Measurements from ENCODE around the gene ATP11A.

The ATP11A gene

GRCh38 chr13:112916296-112916695, 226.5 kb downstream of the ATP11A start:
- no peak for DNase-seq

- no peak for DNase-seq
Observed at GRCh38 chr13:112917056-112917664, 227.3 kb downstream of the ATP11A start.

- DNase-seq, result no peak
Observed at GRCh38 chr13:112917737-112918136, 227.9 kb downstream of the ATP11A start.

GRCh38 chr13:112918266-112918665, 228.4 kb downstream of the ATP11A start:
- DNase-seq, result no peak

GRCh38 chr13:112918746-112919145, 228.9 kb downstream of the ATP11A start:
- DNase-seq, result no peak

- DNase-seq, result no peak
Observed at GRCh38 chr13:112923962-112924361, 234.1 kb downstream of the ATP11A start.

- no peak for DNase-seq
Observed at GRCh38 chr13:112924365-112924764, 234.5 kb downstream of the ATP11A start.

- no peak for DNase-seq
Observed at GRCh38 chr13:112926003-112926402, 236.2 kb downstream of the ATP11A start.

GRCh38 chr13:112926993-112927392, 237.2 kb downstream of the ATP11A start:
- no peak for DNase-seq

DNA sequence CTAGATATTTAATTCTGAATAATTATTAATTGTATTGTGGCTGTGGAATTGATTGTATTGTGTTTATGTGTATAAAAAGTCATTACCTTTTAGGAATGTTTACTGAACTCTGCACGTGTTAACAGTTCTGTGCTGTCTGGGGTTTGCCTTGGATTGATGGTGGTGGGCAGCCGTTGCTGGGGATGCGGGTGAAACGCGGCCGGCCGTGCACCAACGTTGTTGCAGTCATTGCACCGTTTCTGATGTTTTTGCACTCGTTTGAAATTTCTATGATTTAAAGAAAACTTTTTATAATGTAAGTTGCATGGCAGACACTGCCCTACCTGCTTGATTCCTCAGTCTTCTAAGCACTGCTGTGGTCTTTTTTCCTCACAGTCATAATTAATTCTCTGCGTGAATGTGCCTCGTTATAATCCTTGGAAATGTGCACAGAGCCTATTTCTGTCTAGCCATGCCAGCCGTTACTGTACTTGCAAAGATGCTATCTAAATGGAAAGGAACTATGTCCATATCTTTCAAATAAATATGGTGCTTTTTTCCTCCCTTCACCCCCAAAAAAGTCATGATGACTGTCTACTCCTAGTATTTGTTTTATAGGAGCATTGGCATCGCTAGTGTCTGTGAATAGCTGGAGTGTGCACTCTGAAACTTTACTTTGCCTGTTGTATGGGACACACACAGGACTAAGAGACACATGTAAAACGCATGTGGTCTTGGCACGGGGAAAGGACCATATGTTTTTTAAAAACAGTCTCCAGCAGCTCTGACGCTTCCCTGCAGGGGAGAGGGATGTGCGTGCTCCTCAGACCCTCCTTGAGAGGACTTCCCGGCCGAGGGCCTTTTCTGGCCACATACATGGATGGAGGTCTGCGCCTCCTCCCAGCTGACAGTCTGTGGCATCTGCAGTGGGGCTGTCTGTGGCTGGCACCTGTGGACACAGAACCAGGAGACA, 238.5 kb downstream of the ATP11A start:
- no peak for DNase-seq

GRCh38 chr13:112928972-112929782, 239.3 kb downstream of the ATP11A start:
- DNase-seq, result no peak

DNA sequence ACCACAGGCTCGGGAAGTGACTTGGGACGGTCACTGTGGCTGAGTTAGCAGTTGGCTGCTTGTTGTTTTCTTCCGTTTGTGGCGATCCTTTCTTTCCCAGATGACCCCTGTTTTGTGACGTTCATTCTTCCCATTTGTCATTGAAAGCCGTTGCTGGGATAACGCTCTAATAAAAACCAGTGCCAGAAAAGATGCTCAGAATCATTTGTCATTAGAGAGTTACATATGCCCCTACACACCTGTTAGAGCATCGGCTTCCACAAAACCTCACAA, 239.9 kb downstream of the ATP11A start:
- DNase-seq, result no peak

- DNase-seq, result no peak
Observed at GRCh38 chr13:112930192-112930591, 240.4 kb downstream of the ATP11A start.

- DNase-seq, result no peak
Observed at GRCh38 chr13:112931028-112931934, 241.4 kb downstream of the ATP11A start.

DNA sequence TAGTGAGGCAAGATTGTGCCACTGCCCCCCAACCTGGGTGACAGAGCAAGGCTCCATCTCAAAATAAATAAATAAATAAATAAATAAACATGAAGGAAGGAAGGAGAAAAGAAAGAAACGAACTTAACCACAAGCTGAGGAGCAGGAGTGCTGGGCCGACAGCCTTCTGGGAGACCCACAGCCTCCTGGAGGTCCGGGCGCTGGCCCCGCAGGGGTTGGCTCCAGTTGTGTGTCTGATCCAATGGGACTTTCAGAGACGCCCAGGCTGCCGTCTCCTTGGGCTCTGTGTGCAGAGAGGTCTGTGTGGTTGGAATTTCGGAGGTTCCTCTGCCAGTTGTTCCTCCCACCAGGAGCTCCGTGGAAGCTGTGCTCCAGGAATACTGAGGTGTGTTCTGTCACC, 243.1 kb downstream of the ATP11A start:
- DNase-seq, result no peak

DNA sequence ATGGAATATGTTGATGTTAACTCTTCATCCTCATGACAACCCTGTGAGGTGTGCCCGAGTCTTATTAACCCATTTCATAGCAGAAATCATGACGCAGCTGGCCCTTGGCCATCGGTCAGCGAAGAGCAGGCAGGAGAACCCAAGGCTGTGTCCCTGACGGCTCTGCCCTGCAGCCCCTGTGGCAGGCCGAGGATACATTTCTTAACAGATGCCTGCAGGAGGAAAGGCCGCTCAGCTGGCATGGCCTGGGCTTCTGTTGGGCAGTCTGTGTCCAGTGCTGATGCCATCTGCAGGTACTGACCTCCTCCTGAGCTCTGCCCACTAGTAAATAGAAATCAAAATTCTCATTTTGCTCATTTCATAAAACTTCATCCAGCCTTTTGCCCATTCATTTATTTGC, 243.8 kb downstream of the ATP11A start:
- no peak for DNase-seq

- DNase-seq, result no peak
Observed at GRCh38 chr13:112934078-112934477, 244.2 kb downstream of the ATP11A start.

All from activated CD4-positive, alpha-beta T cell treated with anti-CD3 and anti-CD28 coated beads, Interleukin-10, Interleukin-2, amounts not matched to agents 100 ng/mL and 50 ng/mL, durations not matched to agents 16 hours and 8 hours (primary cell).